Measurements from ENCODE around the gene E2F4.

Gene E2F4

GRCh38 chr16:67202426-67202825 lies 10.5 kb downstream of the E2F4 start:
- H3K9me3 ChIP-seq (ENCODE audit: control insufficient read depth, low read length), result no peaks in the 10 kb centered on the region
- H3K27ac ChIP-seq, result no peak overlapping the region
- H3K4me1 ChIP-seq, result peaks cover 31% of the 10 kb centered on the region
- no peaks in the 10 kb centered on the region for H3K79me2 ChIP-seq
- no peak overlapping the region for H3K4me2 ChIP-seq (ENCODE audit: low read length)
- no peak overlapping the region for H3K4me3 ChIP-seq (ENCODE audit: low read depth, low read length)
- TF ChIP-seq, protein P1, sequence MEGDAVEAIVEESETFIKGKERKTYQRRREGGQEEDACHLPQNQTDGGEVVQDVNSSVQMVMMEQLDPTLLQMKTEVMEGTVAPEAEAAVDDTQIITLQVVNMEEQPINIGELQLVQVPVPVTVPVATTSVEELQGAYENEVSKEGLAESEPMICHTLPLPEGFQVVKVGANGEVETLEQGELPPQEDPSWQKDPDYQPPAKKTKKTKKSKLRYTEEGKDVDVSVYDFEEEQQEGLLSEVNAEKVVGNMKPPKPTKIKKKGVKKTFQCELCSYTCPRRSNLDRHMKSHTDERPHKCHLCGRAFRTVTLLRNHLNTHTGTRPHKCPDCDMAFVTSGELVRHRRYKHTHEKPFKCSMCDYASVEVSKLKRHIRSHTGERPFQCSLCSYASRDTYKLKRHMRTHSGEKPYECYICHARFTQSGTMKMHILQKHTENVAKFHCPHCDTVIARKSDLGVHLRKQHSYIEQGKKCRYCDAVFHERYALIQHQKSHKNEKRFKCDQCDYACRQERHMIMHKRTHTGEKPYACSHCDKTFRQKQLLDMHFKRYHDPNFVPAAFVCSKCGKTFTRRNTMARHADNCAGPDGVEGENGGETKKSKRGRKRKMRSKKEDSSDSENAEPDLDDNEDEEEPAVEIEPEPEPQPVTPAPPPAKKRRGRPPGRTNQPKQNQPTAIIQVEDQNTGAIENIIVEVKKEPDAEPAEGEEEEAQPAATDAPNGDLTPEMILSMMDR (IDR thresholded peaks at IDR 0.05), result no peak
- H3K9ac ChIP-seq, result no peak overlapping the region
- no peak overlapping the region for H2AFZ ChIP-seq
- H3K27me3 ChIP-seq (ENCODE audit: control insufficient read depth, insufficient read depth, low read length), result no peaks in the 10 kb centered on the region
- H3K36me3 ChIP-seq (ENCODE audit: control insufficient read depth, insufficient read depth, low read length), result no peaks in the 10 kb centered on the region

DNA sequence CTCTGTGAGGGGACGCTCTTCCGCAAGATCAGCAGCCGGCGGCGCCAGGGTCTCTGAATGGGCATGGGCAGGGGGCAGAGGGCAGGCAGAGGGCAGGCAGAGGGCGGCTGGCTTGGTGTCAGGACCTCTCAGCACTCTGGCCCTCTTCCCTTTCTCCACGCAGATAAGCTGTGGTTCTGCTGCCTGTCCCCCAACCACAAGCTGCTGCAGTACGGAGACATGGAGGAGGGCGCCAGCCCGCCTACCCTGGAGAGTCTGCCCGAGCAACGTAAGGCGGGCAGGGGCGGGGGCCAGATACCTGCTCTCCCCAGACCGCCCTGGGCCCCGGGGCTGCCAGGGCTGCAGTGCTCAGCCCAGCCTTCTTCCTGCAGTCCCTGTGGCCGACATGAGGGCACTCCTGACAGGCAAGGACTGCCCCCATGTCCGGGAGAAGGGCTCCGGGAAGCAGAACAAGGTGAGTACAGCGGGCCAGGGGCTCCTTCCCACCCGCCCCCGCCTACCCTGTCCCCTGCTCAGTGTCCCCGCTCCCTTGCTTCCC lies 11.1 kb downstream of the E2F4 start:
- H3K4me1 ChIP-seq, result peaks cover 31% of the 10 kb centered on the region
- H3K79me2 ChIP-seq, result no peaks in the 10 kb centered on the region
- H3K27me3 ChIP-seq (ENCODE audit: control insufficient read depth, insufficient read depth, low read length), result no peaks in the 10 kb centered on the region
- H3K4me2 ChIP-seq (ENCODE audit: low read length), result no peak overlapping the region
- TF ChIP-seq, protein P1 (IDR thresholded peaks at IDR 0.05), result no peak
- no peak overlapping the region for H2AFZ ChIP-seq
- no peaks in the 10 kb centered on the region for H3K36me3 ChIP-seq (ENCODE audit: control insufficient read depth, insufficient read depth, low read length)
- peak overlapping the region; percentile 86 for H3K27ac ChIP-seq
- H3K4me3 ChIP-seq (ENCODE audit: low read depth, low read length), result no peak overlapping the region
- H3K9ac ChIP-seq, result no peak overlapping the region
- no peaks in the 10 kb centered on the region for H3K9me3 ChIP-seq (ENCODE audit: control insufficient read depth, low read length)

- Histone ChIP-seq H3K27ac (peak overlapping the region; percentile 86), H3K4me3 (ENCODE audit: low read depth, low read length) (no peak overlapping the region), H2AFZ (no peak overlapping the region), H3K79me2 (no peaks in the 10 kb centered on the region), H3K27me3 (ENCODE audit: control insufficient read depth, insufficient read depth, low read length) (no peaks in the 10 kb centered on the region), H3K4me1 (peaks cover 25% of the 10 kb centered on the region), H3K9ac (no peak overlapping the region), H3K36me3 (ENCODE audit: control insufficient read depth, insufficient read depth, low read length) (no peaks in the 10 kb centered on the region), H3K4me2 (ENCODE audit: low read length) (no peak overlapping the region), H3K9me3 (ENCODE audit: control insufficient read depth, low read length) (no peaks in the 10 kb centered on the region)
- TF ChIP-seq, protein P1 (IDR thresholded peaks at IDR 0.05), result no peak
These were observed 12.1 kb downstream of the E2F4 start for GRCh38 chr16:67204076-67204475.

- peaks cover 39% of the 10 kb centered on the region for H3K4me1 ChIP-seq
- H3K9ac ChIP-seq, result no peak overlapping the region
- no peak overlapping the region for H2AFZ ChIP-seq
- H3K27ac ChIP-seq, result peak overlapping the region; percentile 29
- TF ChIP-seq, protein P1 (IDR thresholded peaks at IDR 0.05), result no peak
- no peaks in the 10 kb centered on the region for H3K36me3 ChIP-seq (ENCODE audit: control insufficient read depth, insufficient read depth, low read length)
- no peaks in the 10 kb centered on the region for H3K9me3 ChIP-seq (ENCODE audit: control insufficient read depth, low read length)
- H3K4me3 ChIP-seq (ENCODE audit: low read depth, low read length), result no peak overlapping the region
- H3K79me2 ChIP-seq, result no peaks in the 10 kb centered on the region
- H3K27me3 ChIP-seq (ENCODE audit: control insufficient read depth, insufficient read depth, low read length), result no peaks in the 10 kb centered on the region
- H3K4me2 ChIP-seq (ENCODE audit: low read length), result no peak overlapping the region
These were observed 14.3 kb downstream of the E2F4 start for GRCh38 chr16:67206129-67206837.

DNA sequence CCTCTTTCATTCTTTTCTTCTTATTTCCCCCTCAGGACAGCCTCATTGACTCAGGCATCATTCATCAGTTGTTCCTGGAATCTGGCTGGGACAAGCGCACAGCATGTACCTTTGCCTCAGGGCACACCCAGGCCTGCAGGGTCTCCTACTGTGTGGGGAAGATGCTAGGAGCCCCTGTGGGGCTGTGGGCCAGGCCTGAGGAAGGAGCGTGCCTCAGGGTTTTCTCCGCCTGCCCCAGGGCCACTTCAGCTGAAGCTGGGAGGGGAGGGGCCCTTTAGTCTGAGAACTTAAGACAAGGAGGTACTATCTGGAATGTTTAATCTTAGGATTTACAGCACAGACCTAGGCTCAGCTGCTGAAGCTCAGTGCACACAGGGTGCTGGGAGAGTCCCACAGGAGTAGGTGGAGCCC lies 14.9 kb downstream of the E2F4 start:
- no peaks in the 10 kb centered on the region for H3K79me2 ChIP-seq
- TF ChIP-seq, protein P1 (IDR thresholded peaks at IDR 0.05), result no peak
- no peaks in the 10 kb centered on the region for H3K27me3 ChIP-seq (ENCODE audit: control insufficient read depth, insufficient read depth, low read length)
- no peak overlapping the region for H2AFZ ChIP-seq
- no peak overlapping the region for H3K4me3 ChIP-seq (ENCODE audit: low read depth, low read length)
- H3K4me2 ChIP-seq (ENCODE audit: low read length), result no peak overlapping the region
- H3K36me3 ChIP-seq (ENCODE audit: control insufficient read depth, insufficient read depth, low read length), result no peaks in the 10 kb centered on the region
- H3K27ac ChIP-seq, result no peak overlapping the region
- no peak overlapping the region for H3K9ac ChIP-seq
- H3K9me3 ChIP-seq (ENCODE audit: control insufficient read depth, low read length), result no peaks in the 10 kb centered on the region
- H3K4me1 ChIP-seq, result peaks cover 44% of the 10 kb centered on the region
